Aorta (tissue), 5 donors: ENCODE results near the gene TM4SF20. TPM values are rescaled to one million over a fixed set of nuclear protein-coding genes. Genes with fewer than 3 reads are reported as not detected.
A peak's percentile ranks its signal among the peaks of the same experiment; 100 is the strongest.
"Not testable (repeated sequence)": the region's sequence is repeated elsewhere in the genome, so short reads cannot be mapped to it uniquely, and the experiment has no call there.

Experiments
- ATAC-seq: fragments of 200-7000 bp; cut with Tn5 transposase; one replicate; pipeline ENCODE4 v1.9.1; 2022; ENCODE audit warnings: moderate library complexity; ENCODE audit not compliant: low FRiP score
- DNase-seq, 2 donors: peaks; one replicate each; pipeline ENCODE4 v3.0.0-alpha.2; 2020
- H3K27ac ChIP-seq, 2 donors: one replicate each; pipeline ENCODE4 v1.5.1; 2013; ENCODE audit warnings: low read length in 2 of 2, mild to moderate bottlenecking in 2 of 2, moderate library complexity in 2 of 2, control low read depth in 1 of 2, inconsistent platforms in 1 of 2, low read depth in 1 of 2
- H3K27me3 ChIP-seq, 2 donors: one replicate each; pipeline ENCODE4 v1.6.1; 2013; ENCODE audit warnings: control low read depth in 1 of 2, low read length in 1 of 2, mild to moderate bottlenecking in 1 of 2, moderate library complexity in 1 of 2; ENCODE audit not compliant: insufficient read depth in 2 of 2, control insufficient read depth in 1 of 2
- H3K36me3 ChIP-seq, 2 donors: one replicate each; pipeline ENCODE4 v1.6.1; 2013; ENCODE audit warnings: control low read depth in 1 of 2, low read length in 1 of 2, mild to moderate bottlenecking in 1 of 2; ENCODE audit not compliant: insufficient read depth in 2 of 2, control insufficient read depth in 1 of 2
- H3K4me1 ChIP-seq, 2 donors: one replicate each; pipeline ENCODE4 v1.6.1; 2013; ENCODE audit warnings: low read length in 2 of 2, control low read depth in 1 of 2, mild to moderate bottlenecking in 1 of 2, moderate library complexity in 1 of 2; ENCODE audit not compliant: insufficient read depth in 2 of 2, control insufficient read depth in 1 of 2
- H3K4me3 ChIP-seq, 2 donors: one replicate each; pipeline ENCODE4 v1.5.1; 2013; ENCODE audit warnings: low read length in 2 of 2, control low read depth in 1 of 2, mild to moderate bottlenecking in 1 of 2
- H3K9me3 ChIP-seq: one replicate; pipeline ENCODE4 v1.6.1; 2013; ENCODE audit warnings: mild to moderate bottlenecking, low read length; ENCODE audit not compliant: control insufficient read depth
- WGBS, 2 donors: extraction: QIAGEN DNeasy Blood & Tissue Kit; methylation state at CpG; one replicate each; pipeline ENCODE4 v1.1.7; 2013; 5-methylcytosine and 5-hydroxymethylcytosine counted together
- intact Hi-C, 2 donors: fragments of 100-400 bp; cut with DNase I; formaldehyde crosslinking; loops; one replicate each; pipeline versions ENCODE4 v1.14.2 to v1.15.0; 2022
- polyA plus RNA-seq, 2 donors: library from polyadenylated mRNA; stranded (reverse); fragments of 200-250 nt; gene quantifications; one replicate each; pipeline ENCODE4 v1.2.3, GENCODE V29; 2013
- total RNA-seq, 2 donors: library from RNA; stranded (reverse); fragmentation: NEBNext Ultra II Directional; extraction: Animal tissue kit (Norgen Biotek cat#: 25700); gene quantifications; one replicate each; pipeline ENCODE4 v1.2.1, GENCODE V29; 2021
- donor health status: healthy with polysubstance abuse.
- donor health status: Bipolar disorder and iron deficiency.
- donor health status: DM: no; HTN: no; CAD: no.
- donor health status: DM: no; HTN: no; CAD: no.
- donor health status: DM: yes; HTN: yes; CAD: no.

The TM4SF20 gene
- total and polyA plus RNA-seq, 4 donors, result 25.0 TPM; not detected in 3

DNA sequence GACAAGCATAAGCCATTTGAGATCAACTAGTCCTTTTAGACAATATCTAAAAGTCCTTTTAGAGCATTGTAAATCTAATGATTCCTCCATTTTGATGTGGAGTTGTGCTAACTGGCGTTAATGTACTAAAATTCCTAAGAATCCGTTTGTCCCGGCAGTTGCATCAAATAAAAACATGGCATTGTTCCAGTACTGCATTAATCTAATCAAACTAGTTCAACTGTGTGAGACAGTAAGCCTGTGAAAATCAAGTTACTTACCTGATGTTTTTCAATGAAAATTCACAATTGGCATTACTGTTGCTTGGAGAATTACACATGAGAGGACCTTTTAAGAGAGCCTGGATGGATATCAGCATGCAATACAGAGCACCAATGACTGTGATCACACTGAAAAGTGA, 13.3 kb downstream of the TM4SF20 start:
- Histone ChIP-seq H3K27me3 (no peaks in the 10 kb centered on the region), H3K27ac (no peak overlapping the region), H3K4me3 (no peak overlapping the region), H3K4me1 (peaks cover 0 to 3% of the 10 kb centered on the region in 2 donors), H3K36me3 (peaks cover 0 to 1% of the 10 kb centered on the region in 2 donors), H3K9me3 (no peaks in the 10 kb centered on the region)
- ATAC-seq (no peak), DNase-seq (no peak)
- 23 to 34% methylated on average over 3 of the region's 3 CpGs for WGBS, 2 donors
- intact Hi-C loops, result loop anchor here (5.0 kb wide), 1 partner anchor 39 kb away; the partner anchor contains the start of gene MFF (in 2 of the 2)

DNA sequence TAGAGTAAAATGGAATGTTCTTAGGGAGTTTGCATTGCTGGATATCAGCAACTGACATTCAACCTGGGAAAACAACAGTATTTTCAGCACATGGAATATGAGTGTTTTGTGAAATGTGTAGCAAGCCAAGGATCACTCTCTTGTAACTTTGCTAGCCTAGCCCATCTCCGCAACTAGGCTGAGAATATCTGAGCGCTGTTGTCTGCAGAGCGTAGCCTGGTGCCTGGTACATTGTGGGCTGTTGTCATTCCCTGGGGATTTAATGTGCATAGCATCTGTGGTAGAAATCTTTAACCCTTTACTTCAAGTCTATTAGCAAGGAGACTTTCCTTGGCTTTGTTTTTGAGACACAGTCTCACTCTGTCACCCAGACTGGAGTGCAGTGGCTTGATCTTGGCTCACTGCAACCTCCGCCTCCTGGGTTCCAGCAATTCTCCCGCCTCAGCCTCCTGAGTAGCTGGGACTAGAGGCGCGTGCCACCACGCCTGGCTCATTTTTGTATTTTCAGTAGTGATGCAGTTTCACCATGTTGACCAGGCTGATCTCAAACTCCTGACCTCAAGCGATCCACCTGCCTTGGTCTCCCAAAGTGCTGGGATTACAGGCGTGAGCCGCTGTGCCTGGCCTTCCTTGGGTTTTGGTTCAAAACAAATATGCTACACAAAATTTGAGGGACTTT, 14.4 kb downstream of the TM4SF20 start:
- intact Hi-C loops, result loop anchor here (5.0 kb wide), 1 partner anchor 37 kb away; the partner anchor contains the start of gene MFF (in 2 of the 2)
- not testable (repeated sequence) for ATAC-seq, H3K4me3 ChIP-seq, DNase-seq, H3K36me3 ChIP-seq, H3K9me3 ChIP-seq, H3K27me3 ChIP-seq, H3K4me1 ChIP-seq
- H3K27ac ChIP-seq, result peak overlapping the region in 1 of 2 donors; percentile 33
- 45 to 52% methylated on average over 11 of the region's 11 CpGs for WGBS, 2 donors

DNA sequence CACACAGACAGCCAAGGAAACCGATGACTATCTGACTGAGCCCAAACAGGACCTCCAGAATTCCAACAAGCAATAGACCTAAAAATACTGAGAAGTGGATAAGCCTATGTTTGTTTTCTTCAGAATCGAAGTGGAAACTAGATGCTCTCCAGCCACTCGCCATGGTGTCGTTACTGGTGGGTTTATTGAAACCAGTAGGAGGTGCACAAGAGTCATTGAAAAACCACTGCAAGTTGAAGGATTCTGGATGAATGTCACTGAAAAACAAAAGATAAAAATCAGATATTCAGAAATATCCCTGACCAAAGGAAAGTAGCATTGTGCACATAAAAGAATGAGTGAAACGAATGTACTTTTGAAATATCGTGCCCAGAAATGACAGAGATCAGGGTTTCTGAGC, 15.3 kb downstream of the TM4SF20 start:
- Histone ChIP-seq H3K4me3 (no peak overlapping the region), H3K27me3 (no peaks in the 10 kb centered on the region), H3K9me3 (no peaks in the 10 kb centered on the region), H3K27ac (no peak overlapping the region), H3K4me1 (no peaks in the 10 kb centered on the region), H3K36me3 (peaks cover 0 to 2% of the 10 kb centered on the region in 2 donors)
- ATAC-seq (no peak), DNase-seq (no peak)
- WGBS, 2 donors, result 82 to 85% methylated on average over 6 of the region's 6 CpGs
- intact Hi-C loops, result no loop called here

DNA sequence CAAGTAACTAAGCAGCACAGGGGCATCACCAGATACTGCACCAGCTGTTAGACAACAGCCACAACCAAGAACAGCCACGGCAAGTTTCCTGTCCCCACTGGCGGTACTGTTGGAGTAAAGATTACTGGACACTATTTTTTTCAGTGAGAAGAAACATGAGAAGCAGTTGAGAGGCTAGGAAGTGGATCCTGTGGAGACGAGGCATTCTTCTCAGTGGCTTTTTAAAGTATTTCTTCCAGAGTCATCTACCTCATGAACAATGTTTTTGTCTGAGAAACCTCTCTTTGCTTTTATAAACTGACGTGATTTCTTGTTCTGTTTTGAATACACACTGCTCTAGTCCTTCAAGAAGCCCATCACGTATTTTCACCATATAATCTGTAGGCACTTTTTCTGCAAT, 18.8 kb downstream of the TM4SF20 start:
- Histone ChIP-seq H3K9me3 (no peaks in the 10 kb centered on the region), H3K36me3 (peaks cover 0 to 4% of the 10 kb centered on the region in 2 donors), H3K4me1 (no peaks in the 10 kb centered on the region), H3K4me3 (no peak overlapping the region), H3K27me3 (no peaks in the 10 kb centered on the region), H3K27ac (no peak overlapping the region)
- no peak for DNase-seq
- WGBS, 2 donors, result 70 to 75% methylated on average over 5 of the region's 5 CpGs
- ATAC-seq, result no peak
- intact Hi-C loops, result no loop called here

DNA sequence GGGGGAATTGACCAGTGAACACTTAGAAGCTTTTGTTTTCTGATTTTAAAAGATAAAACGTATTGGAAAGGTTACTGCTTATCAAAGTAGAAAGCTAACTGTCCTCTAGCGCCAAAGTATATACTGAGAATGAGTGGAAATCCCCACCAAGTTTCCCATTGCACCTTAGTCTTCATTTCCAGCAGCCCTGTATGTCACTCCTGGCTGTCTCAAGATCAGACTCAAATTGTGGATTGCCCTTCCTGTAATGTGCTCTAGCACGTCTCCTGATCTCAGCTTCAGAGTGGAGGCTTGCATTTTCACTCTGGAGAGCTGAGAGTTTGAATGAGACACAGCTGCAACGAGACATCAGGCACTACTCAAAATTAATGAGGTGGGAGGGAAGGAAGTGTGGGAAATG, 27.5 kb downstream of the TM4SF20 start:
- H3K27ac ChIP-seq, result no peak overlapping the region
- no peak overlapping the region for H3K4me3 ChIP-seq
- H3K4me1 ChIP-seq, result no peaks in the 10 kb centered on the region
- WGBS, 2 donors, result 74 to 75% methylated on average over 4 of the region's 4 CpGs
- H3K27me3 ChIP-seq, result no peaks in the 10 kb centered on the region
- DNase-seq (no peak), ATAC-seq (no peak)
- H3K9me3 ChIP-seq, result no peaks in the 10 kb centered on the region
- intact Hi-C loops, result no loop called here
- H3K36me3 ChIP-seq, result peaks cover 3 to 4% of the 10 kb centered on the region in 2 donors

DNA sequence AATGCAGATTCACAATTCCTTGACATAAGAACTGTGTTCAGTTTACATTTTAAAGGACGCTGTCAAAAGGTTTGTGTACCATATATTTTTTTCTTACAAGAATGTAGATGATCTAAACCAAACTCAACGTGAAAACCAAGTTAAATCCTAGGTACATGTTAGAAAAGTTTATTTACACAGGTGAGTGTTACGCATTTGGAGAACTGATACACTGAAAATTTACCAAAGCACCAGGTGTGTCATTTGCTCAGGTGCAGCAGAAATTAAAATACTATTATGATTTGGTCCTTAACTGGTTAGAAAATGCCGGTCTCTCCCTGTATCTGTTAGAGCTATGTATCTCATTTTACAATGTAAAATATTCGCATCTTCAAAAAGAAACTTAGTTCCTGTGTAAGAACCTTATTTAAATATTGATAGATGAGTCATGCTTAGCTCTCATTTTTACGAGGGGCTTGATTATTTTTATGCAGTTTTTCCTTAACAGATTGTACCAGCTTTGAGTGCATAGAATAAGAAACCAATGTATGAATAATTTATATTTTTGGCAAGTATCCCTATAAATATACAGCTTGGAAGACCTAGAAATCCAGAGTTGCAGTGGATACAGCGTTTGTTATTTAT, 29.0 kb downstream of the TM4SF20 start:
- DNase-seq (no peak), ATAC-seq (no peak)
- H3K9me3 ChIP-seq, result no peaks in the 10 kb centered on the region
- no peak overlapping the region for H3K4me3 ChIP-seq
- H3K36me3 ChIP-seq, result peaks cover 2 to 3% of the 10 kb centered on the region in 2 donors
- no peaks in the 10 kb centered on the region for H3K27me3 ChIP-seq
- no peak overlapping the region for H3K27ac ChIP-seq
- H3K4me1 ChIP-seq, result no peaks in the 10 kb centered on the region
- WGBS, 2 donors, result 91% methylated on average over 7 of the region's 7 CpGs
- intact Hi-C loops, result no loop called here

DNA sequence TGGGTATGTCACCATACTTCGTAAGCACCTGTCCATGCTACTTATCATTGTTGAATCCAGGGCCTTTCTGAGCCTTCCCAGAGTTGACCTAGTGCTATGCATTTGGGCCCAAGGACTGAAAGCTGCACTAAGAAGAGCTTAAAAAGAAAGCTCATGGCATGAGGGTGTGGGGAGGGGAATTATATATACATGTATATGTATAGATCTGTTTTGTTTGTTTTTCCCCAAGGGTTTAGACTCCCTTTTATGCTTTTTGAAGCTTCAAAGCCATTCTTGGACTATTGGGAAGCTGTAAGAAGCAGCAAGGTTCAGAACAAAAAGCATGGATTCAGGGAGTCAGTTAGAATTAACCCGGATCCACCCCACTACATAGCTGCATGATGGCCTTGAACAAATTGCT, 30.8 kb downstream of the TM4SF20 start:
- Histone ChIP-seq H3K27me3 (no peaks in the 10 kb centered on the region), H3K4me3 (no peak overlapping the region), H3K9me3 (no peaks in the 10 kb centered on the region), H3K27ac (no peak overlapping the region), H3K36me3 (peaks cover 2 to 3% of the 10 kb centered on the region in 2 donors), H3K4me1 (no peaks in the 10 kb centered on the region)
- 98% methylated on average over 2 of the region's 2 CpGs for WGBS, 2 donors
- no peak for ATAC-seq
- intact Hi-C loops, result no loop called here
- no peak for DNase-seq

DNA sequence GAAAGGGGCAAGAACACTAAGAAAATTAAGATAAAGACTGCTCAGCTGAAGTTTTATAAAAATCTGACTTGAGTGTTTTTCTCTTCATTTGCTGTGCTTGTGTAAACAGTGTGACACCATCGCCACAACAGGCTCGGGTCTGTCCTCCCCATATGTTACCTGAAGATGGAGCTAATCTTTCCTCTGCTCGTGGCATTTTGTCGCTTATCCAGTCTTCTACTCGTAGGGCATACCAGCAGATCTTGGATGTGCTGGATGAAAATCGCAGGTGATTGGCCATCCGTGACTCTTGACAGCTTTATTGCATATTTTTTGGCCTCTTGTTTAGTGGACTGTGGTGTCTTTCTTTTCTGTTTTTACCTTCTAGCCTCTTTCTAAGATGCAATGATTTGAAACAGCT, 32.0 kb downstream of the TM4SF20 start:
- Histone ChIP-seq H3K4me3 (no peak overlapping the region), H3K9me3 (no peaks in the 10 kb centered on the region), H3K36me3 (peaks cover 0 to 2% of the 10 kb centered on the region in 2 donors), H3K27ac (no peak overlapping the region), H3K4me1 (no peaks in the 10 kb centered on the region), H3K27me3 (no peaks in the 10 kb centered on the region)
- DNase-seq, result no peak
- intact Hi-C loops, result no loop called here
- 74 to 76% methylated on average over 7 of the region's 7 CpGs for WGBS, 2 donors
- no peak for ATAC-seq

DNA sequence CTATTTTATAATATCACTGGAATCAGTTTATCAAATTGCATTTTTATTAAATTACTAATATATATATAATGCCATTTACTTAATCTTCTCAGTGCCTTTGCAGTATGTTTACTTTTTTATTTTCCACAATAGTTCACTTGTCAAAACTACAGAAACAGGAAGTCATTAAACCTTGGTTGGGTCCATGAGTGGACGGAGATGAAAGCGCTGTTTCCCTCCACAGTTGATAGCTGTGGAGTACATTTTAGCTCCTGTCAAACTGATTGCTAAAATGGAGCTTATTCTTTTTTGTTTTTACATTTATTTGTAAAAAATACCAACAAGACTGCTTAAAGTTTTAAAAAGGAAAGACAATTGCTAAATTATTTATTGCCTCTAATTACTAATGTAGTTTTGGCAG, 34.9 kb downstream of the TM4SF20 start:
- no peaks in the 10 kb centered on the region for H3K4me1 ChIP-seq
- H3K36me3 ChIP-seq, result peaks cover 0 to 4% of the 10 kb centered on the region in 2 donors
- no peak overlapping the region for H3K4me3 ChIP-seq
- intact Hi-C loops, result no loop called here
- ATAC-seq, result no peak
- H3K27me3 ChIP-seq, result no peaks in the 10 kb centered on the region
- no peak for DNase-seq
- no peaks in the 10 kb centered on the region for H3K9me3 ChIP-seq
- H3K27ac ChIP-seq, result no peak overlapping the region
- 88 to 89% methylated on average over 2 of the region's 2 CpGs for WGBS, 2 donors
